ENCODE results near the gene CNPY3.
"Not testable (repeated sequence)": the region's sequence is repeated elsewhere in the genome, so short reads cannot be mapped to it uniquely, and the experiment has no call there.

Gene CNPY3

DNA sequence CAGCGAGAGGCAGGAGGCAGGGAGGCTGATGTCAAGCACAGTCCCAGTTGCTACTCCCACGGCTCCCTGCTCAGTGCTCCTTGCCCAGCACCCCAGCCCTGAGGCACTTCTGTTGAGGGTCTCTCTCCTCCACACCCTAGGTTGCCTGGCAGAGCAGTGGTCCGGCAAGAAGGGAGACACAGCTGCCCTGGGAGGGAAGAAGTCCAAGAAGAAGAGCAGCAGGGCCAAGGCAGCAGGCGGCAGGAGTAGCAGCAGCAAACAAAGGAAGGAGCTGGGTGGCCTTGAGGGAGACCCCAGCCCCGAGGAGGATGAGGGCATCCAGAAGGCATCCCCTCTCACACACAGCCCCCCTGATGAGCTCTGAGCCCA is 9.1 kb downstream of the CNPY3 start:
- TF ChIP-seq, protein P1, sequence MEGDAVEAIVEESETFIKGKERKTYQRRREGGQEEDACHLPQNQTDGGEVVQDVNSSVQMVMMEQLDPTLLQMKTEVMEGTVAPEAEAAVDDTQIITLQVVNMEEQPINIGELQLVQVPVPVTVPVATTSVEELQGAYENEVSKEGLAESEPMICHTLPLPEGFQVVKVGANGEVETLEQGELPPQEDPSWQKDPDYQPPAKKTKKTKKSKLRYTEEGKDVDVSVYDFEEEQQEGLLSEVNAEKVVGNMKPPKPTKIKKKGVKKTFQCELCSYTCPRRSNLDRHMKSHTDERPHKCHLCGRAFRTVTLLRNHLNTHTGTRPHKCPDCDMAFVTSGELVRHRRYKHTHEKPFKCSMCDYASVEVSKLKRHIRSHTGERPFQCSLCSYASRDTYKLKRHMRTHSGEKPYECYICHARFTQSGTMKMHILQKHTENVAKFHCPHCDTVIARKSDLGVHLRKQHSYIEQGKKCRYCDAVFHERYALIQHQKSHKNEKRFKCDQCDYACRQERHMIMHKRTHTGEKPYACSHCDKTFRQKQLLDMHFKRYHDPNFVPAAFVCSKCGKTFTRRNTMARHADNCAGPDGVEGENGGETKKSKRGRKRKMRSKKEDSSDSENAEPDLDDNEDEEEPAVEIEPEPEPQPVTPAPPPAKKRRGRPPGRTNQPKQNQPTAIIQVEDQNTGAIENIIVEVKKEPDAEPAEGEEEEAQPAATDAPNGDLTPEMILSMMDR (IDR thresholded peaks at IDR 0.05; ENCODE audit: extremely low read depth, missing control alignments), result no peak

DNA sequence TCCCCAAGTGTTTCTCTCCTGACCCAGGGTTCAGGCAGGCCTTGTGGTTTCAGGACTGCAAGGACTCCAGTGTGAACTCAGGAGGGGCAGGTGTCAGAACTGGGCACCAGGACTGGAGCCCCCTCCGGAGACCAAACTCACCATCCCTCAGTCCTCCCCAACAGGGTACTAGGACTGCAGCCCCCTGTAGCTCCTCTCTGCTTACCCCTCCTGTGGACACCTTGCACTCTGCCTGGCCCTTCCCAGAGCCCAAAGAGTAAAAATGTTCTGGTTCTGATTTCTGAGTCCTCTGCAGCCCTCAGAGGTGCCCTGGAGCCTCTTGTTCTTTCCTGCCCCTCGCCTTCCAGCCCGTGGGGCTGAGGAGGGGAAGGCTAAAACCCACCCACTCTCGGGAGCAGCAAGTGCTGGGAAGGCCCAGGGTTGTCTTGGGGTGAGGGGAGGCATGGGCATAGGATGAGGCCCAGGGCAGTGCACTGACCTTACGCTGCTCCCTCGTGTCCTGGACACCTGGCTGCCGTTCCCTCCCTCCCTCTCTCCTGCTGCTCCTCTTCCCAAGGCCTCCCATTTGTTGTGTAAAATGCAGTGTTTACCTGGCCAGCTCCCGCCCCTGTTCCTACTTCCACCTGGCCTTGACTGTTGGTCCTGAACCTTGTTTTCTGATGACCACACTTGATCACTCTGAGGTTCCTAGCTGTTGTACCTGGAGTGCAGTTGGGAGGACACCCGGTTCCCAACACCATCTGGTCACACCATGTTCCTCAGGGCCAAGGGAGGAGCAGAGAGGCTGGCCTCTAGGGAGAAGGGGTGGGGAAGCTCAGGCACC is 9.9 kb downstream of the CNPY3 start:
- no peak for DNase-seq (ENCODE audit: low spot score)
- TF ChIP-seq, protein P1 (IDR thresholded peaks at IDR 0.05; ENCODE audit: extremely low read depth, missing control alignments), result no peak

More for the DNA sequence above, 9.1 kb downstream of the CNPY3 start:
- no peak for DNase-seq (ENCODE audit: low spot score)

DNA sequence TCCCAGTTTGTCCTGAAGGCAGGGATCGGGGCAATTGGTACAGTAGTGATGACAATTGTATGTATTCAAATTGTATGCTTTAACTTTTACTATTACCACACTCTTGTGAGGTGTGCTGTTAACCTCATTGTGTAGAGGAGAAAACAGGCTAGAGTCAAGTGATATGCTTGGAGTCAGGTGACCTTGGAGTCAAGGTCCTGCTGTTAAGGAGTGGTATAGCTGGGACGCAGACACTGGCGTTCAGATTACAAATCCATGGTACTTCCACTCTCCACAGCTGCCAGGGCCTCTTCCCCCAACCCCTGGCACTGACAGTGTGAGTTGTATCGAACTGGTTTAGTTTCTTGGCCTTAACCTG is 10.5 kb downstream of the CNPY3 start:
- TF ChIP-seq, protein P1 (IDR thresholded peaks at IDR 0.05; ENCODE audit: extremely low read depth, missing control alignments), result no peak
- DNase-seq (ENCODE audit: low spot score), result no peak

DNA sequence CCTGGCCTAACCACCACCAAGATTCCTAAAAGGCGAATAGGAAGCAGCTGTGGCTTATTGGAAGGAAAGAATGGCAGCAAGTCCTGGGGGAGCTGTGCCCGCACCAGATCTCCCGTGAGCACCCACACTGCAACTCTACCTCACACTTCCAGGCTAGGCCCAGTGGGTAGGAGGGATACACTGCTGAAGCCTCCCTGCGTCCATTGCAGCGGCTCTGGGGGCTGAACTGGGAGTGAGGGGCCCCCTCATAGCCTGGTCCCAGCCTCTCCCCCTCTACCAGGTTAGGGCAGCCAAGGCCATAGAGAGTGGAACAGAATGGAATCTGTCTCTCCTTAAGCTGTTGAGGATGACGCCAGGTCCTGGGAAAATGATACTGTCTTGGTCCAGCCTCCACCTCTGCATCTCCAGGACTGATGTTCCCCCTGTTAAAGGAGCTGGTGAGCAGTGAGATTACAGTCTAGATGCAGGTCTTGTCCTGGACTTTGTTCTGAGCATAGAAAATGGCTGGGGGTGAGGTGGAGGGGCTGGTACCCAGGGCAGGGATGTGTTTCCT is 11.3 kb downstream of the CNPY3 start:
- TF ChIP-seq, protein P1 (IDR thresholded peaks at IDR 0.05; ENCODE audit: extremely low read depth, missing control alignments), result no peak
- no peak for DNase-seq (ENCODE audit: low spot score)

DNA sequence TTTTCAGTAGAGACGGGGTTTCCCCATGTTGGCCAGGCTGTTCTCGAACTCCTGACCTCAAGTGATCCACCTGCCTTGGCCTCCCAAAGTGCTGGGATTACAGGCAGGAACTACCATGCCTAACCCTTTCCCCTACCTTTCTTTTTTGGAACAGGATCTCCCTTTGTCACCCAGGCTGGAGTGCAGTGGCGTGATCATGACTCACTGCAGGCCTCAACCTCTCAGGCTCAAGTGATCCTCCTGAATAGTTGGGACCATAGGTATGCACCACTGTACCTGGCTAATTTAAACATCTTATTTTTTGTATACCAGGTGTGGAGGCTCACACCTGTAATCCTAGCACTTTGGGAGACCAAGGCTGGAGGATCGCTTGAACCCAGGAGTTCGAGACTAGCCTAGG is 12.1 kb downstream of the CNPY3 start:
- DNase-seq (ENCODE audit: low spot score), result not testable (repeated sequence)

DNA sequence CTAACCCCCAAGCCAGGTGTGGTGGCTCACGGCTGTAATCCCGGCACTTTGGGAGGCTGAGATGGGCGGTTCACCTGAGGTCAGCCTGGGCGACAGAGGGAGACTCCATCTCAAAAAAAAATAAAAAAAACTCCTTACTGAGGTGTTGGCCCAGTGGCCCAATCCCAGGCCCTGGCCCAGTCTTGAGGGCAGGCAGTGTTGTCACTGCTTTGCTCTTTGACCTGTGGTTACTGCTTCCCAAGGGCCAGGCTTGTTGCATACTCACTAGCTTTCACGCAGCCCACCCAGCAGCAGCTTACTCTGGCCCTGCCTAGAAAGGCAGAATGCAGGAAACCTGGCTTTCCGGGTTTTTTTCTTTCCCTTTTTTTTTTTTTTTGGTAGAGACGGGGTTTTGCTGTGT is 13.2 kb downstream of the CNPY3 start:
- TF ChIP-seq, protein P1 (IDR thresholded peaks at IDR 0.05; ENCODE audit: extremely low read depth, missing control alignments), result no peak
- no peak for DNase-seq (ENCODE audit: low spot score)

DNA sequence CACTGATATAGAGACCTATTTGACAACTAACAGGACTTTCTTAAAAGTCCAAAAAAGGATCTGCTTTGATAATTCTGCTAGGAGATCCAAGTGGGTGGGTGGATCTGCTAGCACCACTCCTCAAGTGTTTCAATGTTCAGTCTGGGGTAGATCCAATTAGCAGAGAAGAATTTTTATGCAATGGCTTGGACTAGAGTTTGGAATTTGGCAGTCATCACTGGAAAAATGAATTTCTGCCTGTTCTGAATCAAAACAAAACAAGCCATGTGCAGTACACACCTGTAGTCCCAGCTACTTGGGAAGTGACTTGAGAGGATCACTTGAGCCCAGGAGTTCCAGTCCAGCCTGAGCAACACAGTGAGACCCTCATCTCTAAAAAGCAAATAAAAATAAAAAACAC is 18.7 kb downstream of the CNPY3 start:
- DNase-seq (ENCODE audit: low spot score), result no peak
- TF ChIP-seq, protein P1 (IDR thresholded peaks at IDR 0.05; ENCODE audit: extremely low read depth, missing control alignments), result no peak

DNA sequence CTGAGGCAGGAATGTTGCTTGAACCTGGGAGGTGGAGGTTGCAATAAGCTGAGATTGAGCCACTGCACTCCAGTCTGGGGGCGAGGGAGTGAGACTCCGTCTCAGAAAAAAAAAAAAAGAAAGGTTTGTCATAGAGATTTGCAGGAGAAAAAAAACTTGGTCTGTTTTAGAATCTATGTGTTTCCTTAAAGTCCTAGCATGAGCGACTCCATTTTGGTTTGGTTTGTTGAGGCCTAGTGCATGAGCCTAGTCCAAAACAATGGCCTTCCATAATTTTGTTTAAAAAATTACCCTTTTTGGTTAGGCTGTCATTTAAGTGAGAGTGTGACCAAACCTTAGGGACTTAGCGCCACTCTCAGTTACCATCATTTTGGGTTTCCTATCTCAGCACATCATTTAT is 23.1 kb downstream of the CNPY3 start:
- TF ChIP-seq, protein P1 (IDR thresholded peaks at IDR 0.05; ENCODE audit: extremely low read depth, missing control alignments), result no peak
- DNase-seq (ENCODE audit: low spot score), result no peak

DNA sequence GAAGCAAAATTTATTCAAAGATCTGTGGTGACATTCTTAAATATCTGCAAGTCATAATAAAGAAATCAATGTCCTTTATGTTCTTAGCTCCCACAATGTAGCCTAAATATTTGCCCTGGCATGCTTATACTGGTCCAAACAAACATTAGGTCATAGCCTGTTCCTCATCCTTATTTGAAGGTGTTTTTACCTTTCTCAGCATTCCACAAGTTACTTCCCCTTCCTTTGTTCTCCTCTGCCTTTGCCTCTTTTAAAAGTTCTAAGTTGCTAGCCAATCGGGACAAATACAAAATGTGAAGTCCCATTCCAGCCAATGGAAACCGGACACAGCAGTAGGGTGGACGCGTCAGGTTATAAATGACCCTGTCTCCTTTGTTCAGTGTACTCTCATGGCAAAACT is 25.1 kb downstream of the CNPY3 start:
- DNase-seq (ENCODE audit: low spot score), result not testable (repeated sequence)
